Body of pancreas (tissue), 4 donors: ENCODE data around the gene LAD1.

Experiments used
- POLR2A ChIP-seq, 3 donors: fragments of 450-650 bp; IDR thresholded peaks; one replicate each; pipeline ENCODE4 v1.6.1; 2016; ENCODE audit warnings: antibody characterized with exemption in 3 of 3, mild to moderate bottlenecking in 2 of 3
- TF ChIP-seq, protein P1 (sequence below), 7 experiments: fragments of 450-650 bp in 4 of 7; fragments of 200-600 bp in 3 of 7; sonication (generic) in 3 of 7; IDR thresholded peaks; one replicate each; pipeline ENCODE4 v1.5.1; 2016 to 2019; ENCODE audit warnings: antibody characterized with exemption in 7 of 7

DNA sequence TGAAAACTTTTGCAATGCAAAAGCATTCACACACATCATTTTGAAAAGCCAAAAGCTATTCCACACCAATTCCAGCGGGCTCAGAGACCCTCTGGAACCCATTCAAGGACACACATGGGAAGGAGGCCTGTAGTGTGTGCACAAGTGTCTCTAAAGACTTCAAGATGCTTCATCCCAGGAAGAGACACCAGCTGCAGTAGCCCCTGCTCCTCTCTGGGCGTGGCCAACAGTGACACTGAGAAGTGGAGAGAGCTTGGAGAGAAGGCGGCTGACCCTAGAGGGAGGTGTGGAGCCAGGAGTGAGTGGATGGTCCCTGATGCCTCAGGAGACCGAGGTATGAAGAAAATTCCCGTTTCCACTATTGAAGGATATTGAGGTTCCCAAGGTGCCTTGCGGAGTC is 37.3 kb upstream of the LAD1 start:
- TF ChIP-seq, protein P1, sequence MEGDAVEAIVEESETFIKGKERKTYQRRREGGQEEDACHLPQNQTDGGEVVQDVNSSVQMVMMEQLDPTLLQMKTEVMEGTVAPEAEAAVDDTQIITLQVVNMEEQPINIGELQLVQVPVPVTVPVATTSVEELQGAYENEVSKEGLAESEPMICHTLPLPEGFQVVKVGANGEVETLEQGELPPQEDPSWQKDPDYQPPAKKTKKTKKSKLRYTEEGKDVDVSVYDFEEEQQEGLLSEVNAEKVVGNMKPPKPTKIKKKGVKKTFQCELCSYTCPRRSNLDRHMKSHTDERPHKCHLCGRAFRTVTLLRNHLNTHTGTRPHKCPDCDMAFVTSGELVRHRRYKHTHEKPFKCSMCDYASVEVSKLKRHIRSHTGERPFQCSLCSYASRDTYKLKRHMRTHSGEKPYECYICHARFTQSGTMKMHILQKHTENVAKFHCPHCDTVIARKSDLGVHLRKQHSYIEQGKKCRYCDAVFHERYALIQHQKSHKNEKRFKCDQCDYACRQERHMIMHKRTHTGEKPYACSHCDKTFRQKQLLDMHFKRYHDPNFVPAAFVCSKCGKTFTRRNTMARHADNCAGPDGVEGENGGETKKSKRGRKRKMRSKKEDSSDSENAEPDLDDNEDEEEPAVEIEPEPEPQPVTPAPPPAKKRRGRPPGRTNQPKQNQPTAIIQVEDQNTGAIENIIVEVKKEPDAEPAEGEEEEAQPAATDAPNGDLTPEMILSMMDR (IDR thresholded peaks at IDR 0.05) = no peak
- no peak for TF ChIP-seq POLR2A (IDR thresholded peaks at IDR 0.05)
